ENCODE results near the gene ZFHX2.
"Not testable (repeated sequence)": the region's sequence is repeated elsewhere in the genome, so short reads cannot be mapped to it uniquely, and the experiment has no call there.

ZFHX2 gene

GRCh38 chr14:23539248-23540140 is 12.1 kb downstream of the ZFHX2 start:
- no peak for DNase-seq (ENCODE audit: low read depth)

DNA sequence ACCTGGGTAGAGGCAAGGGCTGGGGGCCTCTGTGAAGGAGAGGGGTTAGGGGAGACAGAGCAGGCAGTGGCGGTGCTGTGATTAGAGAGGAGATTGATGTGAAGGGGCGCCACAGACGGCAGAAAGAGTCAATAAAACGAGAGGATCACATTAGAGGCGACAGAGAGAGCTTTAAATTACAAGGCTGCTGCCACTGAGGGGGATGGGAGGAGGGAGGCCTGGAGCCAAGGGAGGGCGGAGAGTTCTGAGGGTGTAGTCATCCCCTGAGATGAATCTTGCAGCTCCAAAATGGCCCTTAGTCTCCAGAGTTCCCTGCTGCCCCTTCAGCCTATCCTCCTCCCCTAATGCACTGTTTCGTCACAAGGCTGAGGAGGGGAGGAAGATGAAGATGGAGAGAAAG is 12.8 kb downstream of the ZFHX2 start:
- DNase-seq (ENCODE audit: low read depth) = no peak

- no peak for DNase-seq (ENCODE audit: low read depth)
Measured at GRCh38 chr14:23538050-23538718, 13.4 kb downstream of the ZFHX2 start.

DNA sequence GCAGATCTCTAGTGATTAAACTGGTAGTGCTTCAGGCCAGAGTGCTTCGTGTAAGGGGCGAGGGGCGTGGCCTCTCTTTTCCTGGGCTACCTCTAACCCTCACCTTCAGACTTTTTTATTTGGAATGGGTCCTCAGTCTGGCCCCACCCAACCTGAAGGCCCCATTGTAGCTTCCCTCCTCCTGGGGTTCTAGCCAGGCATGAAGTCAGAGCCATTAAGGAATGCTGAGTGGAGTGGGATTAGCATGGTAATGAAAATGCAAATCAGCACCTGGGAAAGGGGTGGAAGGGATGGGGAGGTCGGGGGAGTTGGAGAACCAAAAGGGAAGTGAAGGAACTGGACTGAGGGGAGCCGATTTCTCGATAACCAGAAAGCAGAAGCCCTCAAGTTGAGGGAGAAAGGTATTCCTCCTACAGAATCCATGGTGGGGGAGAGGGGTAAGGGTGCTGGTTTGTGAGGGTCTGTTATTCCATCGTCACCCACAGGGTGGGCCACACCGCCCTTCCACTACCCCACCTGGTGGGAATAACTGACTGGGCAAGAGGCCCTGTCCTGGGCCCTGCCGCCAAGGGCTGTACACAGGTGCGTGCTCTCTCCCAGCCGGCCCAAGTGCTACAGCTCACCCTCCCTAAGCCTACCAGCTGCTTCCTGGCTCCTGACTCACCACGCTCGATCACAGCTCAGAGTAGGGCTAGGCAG is 14.1 kb downstream of the ZFHX2 start:
- DNase-seq (ENCODE audit: low read depth) = no peak

DNA sequence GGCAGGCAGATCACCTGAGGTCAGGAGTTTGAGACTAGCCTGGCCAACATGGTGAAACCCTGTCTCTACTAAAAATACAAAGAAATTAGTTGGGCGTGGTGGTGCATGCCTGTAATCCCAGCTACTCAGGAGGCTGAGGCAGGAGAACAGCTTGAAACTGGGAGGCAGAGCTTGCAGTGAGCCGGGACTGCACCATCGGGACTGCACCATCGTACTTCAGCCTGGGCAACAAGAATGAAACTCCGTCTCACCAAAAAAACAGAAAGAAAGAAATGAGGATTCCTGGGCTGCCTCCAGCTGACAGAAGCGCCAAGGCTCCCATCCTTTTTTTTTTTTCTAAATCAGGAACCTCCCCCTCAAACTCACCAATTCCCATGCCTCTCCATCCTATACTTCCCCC is 14.7 kb downstream of the ZFHX2 start:
- DNase-seq (ENCODE audit: low read depth) = not testable (repeated sequence)

- no peak for DNase-seq (ENCODE audit: low read depth)
Measured at GRCh38 chr14:23536494-23536893, 15.1 kb downstream of the ZFHX2 start.

DNA sequence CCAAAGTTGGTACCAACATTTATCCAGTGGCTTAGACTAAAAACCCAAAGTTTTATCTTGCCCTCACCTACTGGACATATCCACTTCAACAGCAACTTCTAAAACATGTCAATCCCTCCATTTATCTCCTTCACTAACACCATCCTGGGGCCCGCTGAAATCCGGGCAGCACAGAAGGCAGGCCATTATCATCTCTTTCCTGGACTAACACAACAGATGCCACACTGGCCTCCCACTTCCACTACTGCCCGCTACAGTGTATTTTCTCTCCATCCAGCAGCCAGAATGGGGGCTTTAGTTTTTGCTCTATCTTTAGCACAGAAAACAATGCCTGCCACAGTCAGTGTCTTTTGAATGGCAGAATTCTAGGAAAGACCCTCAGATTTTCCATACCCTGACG is 15.6 kb downstream of the ZFHX2 start:
- no peak for DNase-seq (ENCODE audit: low read depth)

DNA sequence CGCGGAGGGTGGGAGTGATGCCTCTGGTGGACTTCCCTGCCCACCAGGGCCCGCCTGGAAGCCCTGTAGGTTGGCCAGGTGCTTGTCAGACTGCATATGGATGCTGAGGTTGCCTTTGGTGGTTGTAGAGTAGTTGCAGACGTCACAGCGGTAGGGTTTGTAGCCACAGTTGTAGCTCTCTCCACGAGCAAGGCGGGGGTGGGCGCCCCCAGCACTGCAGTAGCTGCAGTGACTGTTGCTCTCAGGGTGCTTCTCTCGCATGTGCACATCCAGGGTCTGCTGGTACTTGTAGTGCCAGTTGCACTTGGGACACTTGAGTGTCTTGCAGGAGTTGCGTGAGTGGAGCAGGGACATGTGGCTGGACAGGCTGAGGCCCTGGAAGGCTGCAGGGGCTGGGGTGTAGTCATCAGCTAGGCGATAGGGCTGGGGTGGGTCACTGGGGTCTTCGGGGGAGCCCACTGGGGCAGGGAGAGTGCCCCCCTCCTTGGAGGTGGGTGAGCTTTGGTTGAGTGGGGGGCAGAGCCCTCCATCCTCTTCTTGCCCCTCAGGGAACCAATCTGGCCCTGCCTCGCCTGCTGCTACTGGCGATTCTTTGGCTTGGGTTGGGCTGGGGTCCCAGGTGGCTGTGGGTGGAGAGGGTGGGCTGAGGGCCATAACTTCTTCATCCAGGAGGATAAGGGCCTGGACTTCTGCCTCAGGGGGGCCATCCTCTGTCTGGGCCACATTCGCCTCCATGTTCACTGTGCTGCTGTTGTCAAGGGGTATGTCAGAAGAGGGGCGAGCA is 17.7 kb downstream of the ZFHX2 start:
- no peak for DNase-seq (ENCODE audit: low read depth)

- no peak for DNase-seq (ENCODE audit: low read depth)
Measured at GRCh38 chr14:23532658-23533057, 18.9 kb downstream of the ZFHX2 start.

GRCh38 chr14:23531391-23531790 is 20.2 kb downstream of the ZFHX2 start:
- DNase-seq (ENCODE audit: low read depth) = no peak

DNA sequence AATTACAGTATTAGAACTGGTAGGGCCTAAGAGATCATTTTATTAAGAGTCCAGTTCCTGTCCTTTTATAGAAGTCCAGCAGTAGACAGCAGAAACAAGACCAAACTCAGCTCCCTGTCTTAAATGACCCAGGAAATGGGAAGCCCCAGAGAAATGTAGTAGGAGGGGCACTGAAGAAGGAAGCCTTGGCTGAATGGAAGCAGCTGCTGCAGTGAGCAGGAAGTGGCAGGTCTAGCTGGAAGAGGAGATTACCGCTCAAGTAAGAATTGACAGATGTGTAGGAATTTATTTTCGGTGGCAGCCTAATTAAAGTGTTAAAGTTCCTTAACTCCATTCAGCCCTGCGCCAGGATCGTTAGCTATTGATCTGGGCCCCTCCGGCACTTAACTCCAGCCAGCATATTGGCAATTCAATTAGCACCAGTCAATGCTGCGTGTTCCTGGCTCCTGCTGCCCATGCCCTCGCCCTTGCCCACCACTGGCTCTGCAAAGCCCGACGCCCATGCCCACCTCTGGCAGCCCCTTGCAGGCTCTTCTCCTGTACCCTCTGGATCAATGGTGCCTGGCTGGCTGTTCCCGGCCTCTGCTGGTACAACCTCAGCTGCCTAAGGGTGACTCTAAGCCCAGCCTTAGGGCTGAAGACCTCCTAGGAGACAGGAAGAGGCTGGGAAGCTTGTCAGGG is 21.1 kb downstream of the ZFHX2 start:
- DNase-seq (ENCODE audit: low read depth) = no peak

DNA sequence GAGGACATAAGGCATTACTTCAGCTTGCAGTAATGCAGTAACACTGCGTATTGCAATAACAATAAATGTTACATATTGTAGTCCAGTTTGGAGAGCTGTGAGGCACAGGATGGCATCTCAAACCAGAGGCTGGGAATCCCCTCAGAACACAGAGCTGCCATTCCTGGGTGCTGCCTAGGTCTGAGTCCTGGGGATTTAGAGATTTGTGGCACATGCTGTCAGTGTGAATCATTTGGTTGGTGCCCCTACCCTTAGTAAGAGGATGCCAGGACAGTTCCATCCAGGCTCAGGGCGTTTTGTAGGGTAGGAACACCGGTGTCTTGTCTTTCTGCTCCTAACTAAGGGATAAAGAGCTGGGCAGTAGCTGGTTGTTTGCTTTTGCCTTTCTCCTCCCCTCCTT is 22.5 kb downstream of the ZFHX2 start:
- no peak for DNase-seq (ENCODE audit: low read depth)

GRCh38 chr14:23528555-23528954 is 23.0 kb downstream of the ZFHX2 start:
- DNase-seq (ENCODE audit: low read depth) = no peak

- DNase-seq (ENCODE audit: low read depth) = no peak
Measured at GRCh38 chr14:23525611-23526010, 26.0 kb downstream of the ZFHX2 start.

- DNase-seq (ENCODE audit: low read depth) = no peak
Measured at GRCh38 chr14:23524954-23525353, 26.6 kb downstream of the ZFHX2 start.

GRCh38 chr14:23523229-23524016 is 28.1 kb downstream of the ZFHX2 start:
- DNase-seq (ENCODE audit: low read depth) = no peak

GRCh38 chr14:23522643-23523198 is 28.8 kb downstream of the ZFHX2 start:
- no peak for DNase-seq (ENCODE audit: low read depth)

- no peak for DNase-seq (ENCODE audit: low read depth)
Measured at GRCh38 chr14:23521785-23522640, 29.6 kb downstream of the ZFHX2 start.

GRCh38 chr14:23520899-23521533 is 30.5 kb downstream of the ZFHX2 start:
- DNase-seq (ENCODE audit: low read depth) = no peak
